GM21528 (cell line): Measurements from ENCODE around the gene GRM5.
"Not testable (repeated sequence)": the region's sequence is repeated elsewhere in the genome, so short reads cannot be mapped to it uniquely, and the experiment has no call there.

Experiments used
- ATAC-seq: cut with Tn5 transposase; IDR thresholded peaks from one replicate; pipeline ENCODE4 v1.9.1; 2021; ENCODE audit warnings: mild to moderate bottlenecking, moderate library complexity; ENCODE audit not compliant: unreplicated experiment, low FRiP score

GRM5 gene

DNA sequence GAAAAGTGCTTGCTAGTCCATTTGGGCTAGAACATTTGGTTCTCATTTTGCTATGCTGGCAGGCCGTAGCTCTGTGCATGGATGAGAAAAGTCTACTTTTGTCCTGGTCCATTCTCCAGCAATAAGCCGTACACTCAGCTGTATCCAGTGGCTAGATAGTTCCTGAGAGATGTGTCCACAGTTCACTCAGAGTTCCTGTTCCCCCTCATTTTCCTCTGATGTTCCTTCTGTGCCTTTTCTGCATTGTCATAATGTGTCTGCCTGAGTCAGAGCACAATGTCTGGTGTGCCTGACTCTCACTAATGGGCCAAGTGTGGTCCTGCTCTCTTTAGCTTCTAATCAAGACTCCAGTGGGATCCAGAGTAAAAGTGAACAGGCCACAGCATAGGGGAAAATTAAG is 512.6 kb downstream of the GRM5 start:
- no peak for ATAC-seq

DNA sequence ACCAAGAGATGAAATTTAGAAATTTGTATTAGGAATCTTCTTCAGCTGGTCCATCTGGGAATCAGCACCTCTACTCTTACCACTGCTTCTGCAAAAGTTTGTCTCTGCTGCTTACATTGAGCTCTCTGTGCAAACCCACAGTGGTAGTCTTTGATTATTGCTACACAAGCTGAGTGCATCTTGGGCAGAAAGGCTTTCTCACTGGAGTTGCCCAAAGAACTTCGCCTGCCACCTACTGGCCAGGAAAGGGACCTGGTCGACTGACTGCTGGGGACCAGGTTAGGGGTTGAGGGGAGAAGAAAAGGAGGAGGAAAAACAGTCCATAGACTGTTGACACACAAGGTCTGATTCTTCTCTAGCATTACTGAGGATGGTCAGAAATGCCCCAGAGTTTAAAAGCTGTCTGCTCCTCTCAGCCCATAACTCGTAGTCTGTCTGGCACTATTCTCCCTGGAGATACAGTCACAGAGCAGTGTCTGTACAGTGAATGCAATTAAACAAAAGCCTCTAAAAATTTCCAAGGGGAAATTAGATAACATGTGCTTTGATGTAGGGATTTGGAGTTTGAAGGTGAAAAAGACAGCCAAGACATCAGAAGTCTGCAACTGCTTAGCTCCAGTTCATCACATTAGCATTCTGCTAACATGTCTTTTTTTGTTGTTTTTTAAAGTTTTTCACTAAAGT is 513.3 kb downstream of the GRM5 start:
- peak; percentile 93 for ATAC-seq

DNA sequence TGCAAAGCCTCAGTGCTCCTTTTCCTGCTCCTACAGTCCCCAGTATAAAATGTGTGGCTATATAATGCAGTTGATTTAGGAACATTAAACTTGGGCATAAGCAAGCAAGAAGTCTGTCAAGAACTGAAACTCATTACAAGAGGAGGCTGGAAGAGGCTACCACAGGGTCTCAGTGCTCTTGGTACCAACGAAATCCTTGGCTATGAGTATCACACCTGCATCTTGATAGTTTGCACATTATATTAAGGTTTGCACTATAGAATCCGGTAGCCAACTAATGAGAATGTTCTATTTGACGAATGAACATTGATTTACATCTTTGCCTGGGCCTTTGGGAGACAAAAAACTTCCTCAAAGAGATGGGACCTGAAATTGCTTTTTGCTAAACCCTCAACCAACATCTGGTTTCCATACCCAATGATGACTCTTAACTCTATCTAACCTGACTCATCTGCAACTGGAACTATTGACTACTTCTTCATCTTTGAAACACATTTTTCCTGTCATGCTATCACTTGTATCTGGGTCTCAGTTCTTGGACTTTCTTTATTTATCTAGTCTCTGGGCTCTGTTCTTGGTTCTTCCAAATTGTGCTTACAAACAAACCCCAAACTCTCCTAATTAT is 521.0 kb downstream of the GRM5 start:
- ATAC-seq: peak; percentile 15

DNA sequence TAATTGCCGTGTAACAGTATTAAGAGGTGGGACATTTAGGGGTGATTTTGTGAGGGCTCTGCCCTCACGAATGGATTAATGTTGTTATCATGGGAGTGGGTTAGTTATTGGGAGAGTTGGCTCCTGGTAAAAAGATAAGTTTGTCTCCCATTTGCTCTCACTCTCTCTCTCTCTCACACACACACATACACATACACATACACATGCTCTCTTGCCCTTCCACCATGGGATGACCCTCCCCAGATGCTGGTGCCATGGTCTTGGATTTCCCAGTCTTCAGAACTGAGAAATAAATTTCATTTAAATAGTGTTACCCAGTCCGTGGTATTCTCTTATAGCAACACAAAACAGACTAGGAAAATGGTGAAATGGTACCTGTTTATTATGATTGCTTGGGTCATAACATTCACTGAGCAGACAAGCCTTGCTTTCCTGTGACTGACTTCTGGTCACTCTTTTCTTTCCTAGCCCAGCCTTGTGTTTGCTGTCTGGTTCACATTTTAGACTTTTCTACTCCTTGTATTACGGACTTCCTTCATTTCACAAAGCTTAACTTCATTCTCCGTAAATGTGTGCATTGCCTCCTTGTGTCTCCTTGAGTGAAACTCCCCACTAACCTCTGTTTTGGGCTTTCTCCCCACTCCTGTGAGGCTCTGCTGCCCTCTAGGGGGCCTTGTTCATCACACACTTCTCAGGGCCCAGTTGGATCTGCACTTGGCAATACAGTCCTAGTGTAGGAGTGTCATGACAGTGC is 521.7 kb downstream of the GRM5 start:
- ATAC-seq: peak; percentile 100

DNA sequence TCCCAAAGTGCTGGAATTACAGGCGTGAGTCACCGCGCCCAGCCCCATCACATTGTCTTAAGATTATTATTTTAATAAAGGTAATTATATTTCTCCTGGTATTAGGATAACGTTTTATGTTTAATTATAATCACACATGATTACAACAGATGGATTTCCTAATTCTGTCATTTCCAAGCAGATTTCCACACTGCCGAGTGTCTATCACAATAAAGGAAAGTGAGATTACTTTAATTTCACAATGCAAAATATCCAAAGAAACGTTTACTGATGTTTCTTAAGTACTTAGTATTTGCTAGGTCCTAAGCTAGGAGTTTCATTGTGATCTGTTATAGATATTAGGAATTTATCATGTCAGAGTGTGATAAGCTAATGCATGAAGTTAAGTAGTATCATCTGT is 524.8 kb downstream of the GRM5 start:
- no peak for ATAC-seq

DNA sequence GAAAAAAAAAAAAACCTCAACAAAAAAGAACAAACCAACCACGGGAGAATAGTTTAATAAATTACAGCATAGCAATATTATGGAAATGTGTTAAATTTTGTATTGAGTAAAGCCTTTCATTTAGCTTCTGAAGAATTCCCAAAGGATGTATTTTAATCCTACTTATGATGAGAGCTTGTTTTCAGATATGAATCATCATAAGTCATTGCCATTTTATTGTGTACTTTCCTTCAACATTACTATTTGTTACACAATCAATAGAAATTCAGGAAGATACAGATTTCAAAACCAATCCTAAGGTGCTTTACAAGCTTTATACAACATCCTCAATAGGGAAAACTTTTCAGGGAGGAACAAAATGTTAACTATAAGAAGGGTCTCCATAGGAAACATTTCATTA is 527.7 kb downstream of the GRM5 start:
- no peak for ATAC-seq

DNA sequence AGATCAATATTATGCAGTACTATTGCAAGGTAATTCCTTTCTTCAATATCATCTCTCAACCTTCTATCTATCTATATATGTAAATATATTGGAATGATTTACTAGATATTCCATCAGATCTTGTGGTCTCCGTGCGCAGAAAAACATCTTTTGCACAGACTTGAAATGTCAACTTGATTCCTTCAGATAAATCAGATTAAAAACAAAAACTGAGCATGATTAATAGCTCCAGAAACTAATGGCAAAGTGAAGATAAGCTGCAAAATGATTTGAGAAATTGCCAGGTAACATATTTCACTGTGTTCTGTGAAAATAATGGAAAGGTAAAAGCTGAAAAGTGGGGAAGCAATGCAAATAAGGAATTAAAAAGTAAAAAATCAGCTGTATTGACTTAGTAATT is 528.2 kb downstream of the GRM5 start:
- no peak for ATAC-seq

DNA sequence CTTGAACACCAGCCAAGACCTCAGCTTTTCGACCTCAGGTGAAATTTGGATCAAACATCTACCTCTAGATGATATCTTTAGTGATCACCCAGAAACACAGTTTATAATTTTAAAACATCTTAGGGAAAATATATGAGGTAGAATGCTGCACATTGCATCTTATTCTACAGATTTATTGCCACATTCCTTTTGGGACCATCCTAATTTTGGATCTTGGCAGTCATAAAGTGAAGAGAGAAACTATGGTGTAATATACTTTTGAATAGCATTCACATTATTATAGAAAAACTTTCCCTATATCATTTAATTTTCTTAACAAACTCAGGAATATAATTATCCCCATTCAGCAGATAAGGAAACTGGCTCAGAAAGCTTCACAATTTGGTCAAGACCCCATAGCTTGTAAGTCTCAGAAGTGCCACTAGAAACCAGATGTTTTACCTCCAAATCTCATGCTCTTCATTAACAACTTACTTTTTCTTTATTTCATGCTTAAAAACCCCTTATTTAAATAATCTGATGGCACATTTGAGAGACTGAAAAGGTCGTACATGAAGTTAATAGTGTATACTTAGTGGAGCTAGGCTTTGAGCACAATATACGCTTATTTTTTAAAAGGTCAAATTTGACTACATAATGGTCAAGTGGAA is 529.0 kb downstream of the GRM5 start:
- no peak for ATAC-seq

DNA sequence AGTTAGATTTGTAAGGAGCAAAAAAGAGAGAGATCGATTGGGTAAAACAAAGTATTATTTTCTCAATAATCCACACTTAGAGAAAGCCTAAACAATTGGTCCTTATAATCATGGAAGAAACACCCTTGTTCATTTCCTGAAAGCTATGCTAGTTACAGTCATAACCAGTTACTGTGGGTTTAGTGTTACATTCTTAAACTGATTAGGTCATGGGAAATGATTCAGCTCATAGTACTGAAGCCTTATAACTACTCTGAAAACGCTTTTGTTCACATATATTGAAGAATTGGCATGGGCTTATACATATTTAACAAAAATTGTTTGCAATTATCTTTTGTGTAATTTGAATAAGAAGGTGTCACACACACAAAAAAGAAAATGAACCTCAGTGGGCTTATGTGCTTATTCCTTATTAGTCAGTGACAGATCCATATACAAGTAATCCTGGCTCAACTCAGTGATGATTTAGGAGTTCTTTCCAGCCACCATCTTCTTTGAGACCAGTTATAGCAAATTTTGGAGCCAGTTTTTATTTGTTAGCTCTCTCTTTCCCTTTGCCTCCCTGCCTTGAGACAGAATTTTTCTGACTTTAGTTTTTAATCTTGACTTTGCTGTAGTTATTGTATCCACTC is 529.8 kb downstream of the GRM5 start:
- ATAC-seq: no peak

DNA sequence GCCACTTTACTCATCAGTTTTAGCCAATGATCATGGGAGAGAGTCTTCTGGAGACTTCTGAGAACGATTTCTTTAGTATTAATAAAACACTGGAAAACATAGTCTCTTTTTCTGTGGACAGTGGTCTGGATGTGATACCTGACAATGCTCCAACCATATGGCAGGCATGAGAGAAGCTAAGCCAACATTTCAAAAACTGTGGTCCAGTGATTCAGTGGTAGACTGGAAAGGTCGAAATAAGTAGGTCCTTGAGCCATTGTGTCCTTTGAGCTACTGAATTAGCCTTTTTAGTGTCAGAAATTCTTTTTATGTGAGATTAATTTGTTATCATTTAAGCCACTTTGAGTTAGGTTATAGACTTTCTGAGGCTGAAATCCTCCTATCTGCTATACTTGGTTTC is 530.5 kb downstream of the GRM5 start:
- no peak for ATAC-seq

DNA sequence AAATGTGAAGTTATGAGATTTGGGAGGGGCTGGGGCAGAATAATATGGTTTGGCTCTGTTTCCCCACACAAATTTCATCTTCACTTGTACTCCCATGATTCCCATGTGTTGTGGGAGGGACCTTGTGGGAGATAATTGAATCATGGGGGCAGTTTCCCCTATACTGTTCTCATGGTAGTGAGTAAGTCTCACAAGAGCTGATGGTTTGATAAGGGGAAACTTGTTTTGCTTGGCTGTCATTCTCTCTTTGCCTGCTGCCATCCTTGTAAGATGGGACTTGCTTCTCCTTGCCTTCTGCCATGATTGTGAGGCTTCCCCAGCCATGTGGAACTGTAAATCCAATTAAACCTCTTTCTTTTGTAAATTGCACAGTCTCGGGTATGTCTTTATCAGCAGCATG is 531.1 kb downstream of the GRM5 start:
- not testable (repeated sequence) for ATAC-seq

DNA sequence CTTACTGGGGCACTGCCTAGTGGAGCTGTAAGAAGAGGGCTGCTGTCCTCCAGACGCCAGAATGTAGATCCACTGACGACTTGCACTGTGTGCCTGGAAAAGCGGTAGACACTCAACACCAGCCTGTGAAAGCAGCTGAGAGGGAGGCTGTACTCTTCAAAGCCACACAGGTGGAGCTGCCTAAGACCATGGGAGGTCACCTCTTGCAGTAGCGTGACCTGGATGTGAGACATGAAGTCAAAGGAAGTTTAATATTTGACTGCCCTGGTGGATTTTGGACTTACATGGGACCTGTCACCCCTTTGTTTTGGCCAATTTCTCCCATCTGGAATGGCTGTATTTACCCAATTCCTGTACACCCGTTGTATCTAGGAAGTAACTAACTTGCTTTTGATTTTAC is 531.6 kb downstream of the GRM5 start:
- ATAC-seq: no peak

DNA sequence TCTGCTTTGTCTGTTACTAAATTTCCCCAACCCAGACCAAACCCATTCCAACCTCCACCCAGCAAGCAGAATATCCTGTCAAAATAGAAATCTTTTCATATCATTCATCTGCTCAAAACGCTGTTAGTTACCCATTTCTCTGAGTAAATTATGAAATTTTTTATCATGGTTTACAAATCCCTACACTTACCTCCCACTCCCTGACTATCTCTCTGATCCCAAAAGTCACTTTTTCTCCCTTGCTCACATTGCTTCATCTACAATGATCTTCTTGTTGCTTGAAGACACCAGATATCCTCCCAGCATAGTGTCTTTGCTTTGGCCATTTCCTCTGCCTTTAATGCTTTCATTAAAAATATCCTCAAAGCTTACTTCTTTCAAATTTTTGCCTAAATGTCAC is 532.8 kb downstream of the GRM5 start:
- ATAC-seq: no peak

DNA sequence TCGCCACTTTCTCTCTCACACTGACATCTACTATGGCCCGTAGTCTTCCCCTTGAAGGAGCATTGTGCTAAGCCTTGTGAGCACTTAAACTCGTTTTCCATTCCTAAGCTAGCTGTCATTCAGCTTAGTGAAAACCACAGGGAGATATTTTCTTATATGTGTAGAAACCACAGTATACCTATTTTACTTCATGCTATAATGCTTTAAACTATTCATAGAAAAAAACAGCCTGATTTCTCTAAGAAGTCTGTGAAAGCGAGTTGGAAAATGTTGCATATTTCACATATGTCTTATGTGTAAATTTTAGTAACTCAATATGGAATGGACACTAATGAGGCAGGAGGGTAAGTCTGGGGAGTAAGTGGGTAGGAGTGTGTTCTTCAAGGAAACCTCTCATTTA is 534.0 kb downstream of the GRM5 start:
- ATAC-seq: no peak

DNA sequence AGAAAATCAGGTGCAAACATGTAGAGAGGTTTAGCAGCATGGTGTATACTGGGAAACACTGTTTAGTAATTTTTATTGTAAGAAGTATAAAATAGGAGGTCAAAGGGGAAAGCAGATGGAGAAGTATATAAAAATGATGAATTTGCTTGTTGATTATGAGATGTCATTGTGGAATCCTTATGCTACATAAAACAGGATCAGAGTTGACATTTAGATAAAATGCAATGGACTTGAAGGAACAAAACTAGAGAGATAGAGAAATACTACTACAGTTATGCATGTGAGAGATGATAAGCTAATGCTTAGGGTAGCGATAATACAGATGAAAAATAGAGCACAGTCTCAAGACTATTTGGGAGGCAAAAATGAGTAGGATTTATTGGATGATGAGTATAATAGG is 536.4 kb downstream of the GRM5 start:
- no peak for ATAC-seq

DNA sequence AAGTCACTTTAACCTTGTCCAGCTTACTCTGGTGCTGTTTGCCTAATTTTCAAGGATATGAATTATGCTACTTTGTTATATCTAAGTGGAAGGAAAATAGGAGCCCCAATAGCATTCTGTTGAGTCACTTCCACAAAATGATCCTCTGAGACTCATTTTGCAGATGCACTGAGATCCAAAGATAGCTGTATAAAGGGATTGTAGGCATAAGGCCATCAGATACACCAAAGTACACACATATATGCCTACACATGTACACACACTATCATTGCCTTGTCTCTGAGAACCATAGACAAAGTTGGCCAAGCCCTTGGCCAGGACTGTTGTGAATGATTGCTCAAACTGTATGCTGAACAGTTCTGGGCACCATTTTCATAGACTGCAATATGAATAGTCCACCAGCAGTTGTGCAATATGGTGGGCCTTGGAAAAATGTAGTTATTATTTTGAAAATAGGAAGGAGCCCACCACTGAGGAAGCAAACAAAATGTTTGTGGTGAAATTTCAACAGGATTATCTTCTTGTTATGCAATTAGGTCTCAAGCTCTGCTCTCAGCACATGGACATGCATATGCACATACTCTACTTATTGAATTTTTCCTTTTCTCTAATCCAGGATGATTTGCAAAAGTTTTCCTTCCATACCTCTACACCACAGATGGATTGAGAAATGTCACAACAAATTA is 542.3 kb downstream of the GRM5 start:
- no peak for ATAC-seq

DNA sequence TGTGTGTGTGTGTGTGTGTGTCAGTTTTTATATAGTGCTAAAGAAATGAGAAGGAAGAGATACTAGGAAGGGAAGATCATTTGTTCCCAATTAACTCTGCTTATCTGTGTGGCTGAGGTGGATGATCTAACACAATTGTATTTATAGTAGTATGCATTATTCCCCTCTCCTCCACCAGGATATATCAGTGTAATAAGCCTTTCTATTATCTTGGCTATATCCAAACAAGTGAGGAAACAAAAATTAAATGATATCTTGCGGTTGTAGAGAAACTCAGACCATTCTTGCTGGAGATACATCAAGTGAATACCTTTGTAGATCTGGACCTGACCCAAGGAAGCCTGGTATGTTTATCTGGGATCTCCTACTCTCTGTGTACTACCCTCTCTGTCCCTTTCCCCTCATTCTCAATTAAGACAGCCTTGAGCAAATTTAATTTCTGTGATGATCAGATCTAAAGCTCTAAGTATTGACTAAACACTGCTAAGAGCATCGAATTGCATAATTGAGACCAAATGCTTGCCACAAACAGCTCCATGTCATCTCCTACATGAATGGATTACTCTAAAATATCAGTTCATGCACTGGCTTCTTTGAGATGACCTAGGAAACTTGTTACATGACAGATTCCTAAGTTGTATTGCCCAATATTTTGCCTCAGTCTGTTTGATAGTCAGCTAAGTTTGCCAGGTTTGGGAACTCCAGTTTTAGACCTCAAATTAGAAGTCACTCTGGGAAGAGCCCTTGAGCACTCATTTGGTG is 543.0 kb downstream of the GRM5 start:
- no peak for ATAC-seq

DNA sequence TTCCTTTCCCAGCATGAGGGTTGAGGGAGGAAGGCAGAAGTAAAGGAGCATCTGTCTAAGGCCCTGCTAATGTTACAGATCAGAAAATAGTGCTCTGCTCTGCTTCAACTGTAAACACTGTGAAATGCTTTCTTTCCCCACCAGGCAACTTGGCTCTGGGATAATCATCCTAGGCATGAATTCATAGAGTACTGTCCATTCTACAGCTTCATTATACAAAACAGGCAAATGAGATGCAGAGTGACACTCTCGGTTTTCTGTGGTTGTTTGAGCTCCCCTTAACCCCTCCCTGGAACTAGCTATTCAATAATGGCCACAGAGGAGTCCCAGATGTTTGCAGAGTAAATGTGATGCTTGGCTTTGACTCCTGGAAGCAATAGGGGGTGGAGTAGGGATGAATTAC is 544.0 kb downstream of the GRM5 start:
- ATAC-seq: no peak

DNA sequence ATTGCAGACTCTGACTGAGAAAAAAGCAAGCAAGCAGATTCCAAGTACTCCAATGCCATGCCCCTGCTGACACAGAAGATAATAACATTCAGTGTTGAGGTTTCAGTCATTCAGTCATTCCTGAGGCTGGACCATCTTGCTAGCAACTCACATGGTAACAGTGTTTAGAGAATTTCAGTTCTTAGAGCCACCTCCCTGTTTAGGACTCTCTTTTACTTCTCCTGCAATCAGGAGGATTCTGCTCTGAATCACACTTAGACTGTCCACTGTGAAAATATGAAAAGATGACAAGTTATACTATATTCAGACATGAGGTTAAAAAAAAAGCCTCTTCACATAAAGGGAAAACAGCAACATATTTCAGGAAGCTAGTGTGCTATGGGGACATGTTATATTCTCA is 544.4 kb downstream of the GRM5 start:
- no peak for ATAC-seq

DNA sequence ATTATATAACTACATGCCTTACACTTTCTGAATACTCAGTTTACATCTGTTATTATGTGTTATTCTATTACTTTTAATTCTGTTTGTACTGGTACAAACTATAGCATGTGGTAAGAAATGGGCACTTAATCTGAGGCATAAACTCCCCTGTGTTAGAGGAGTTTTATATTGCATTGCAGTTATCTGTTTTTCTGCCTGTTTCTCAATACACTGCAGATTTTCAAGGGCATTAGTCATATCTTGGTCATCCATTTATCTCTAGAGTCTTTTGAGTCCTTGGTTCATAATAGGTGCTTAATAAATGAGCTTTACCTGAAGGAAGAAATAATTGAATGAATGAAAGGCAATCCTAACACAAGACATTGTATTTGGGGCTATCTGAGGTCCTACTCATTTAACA is 545.4 kb downstream of the GRM5 start:
- no peak for ATAC-seq
